Measurements from ENCODE around the gene COL8A2.

COL8A2 gene

DNA sequence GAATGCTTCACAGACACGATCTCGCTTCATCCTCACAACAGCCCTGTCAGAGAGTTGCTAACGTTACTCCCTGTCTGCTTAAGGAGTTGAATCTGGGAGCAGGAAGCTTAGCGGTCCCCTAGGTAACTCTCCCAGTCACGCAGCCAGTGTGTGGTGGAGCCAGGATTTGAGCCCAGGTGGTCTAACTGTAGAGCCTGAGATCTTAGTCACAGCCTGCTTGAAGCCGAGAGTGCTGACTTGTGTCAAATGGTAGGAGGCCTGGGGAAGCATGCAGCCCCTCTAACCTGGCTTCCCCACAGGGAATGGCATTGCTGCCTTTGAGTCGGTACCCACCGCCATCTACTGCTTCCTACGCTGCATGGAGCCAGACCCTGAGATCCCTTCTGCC is 32.2 kb downstream of the COL8A2 start:
- in situ Hi-C loops (cut with HindIII; ENCODE audit: low sequenced_read_pairs), result no loop called here

DNA sequence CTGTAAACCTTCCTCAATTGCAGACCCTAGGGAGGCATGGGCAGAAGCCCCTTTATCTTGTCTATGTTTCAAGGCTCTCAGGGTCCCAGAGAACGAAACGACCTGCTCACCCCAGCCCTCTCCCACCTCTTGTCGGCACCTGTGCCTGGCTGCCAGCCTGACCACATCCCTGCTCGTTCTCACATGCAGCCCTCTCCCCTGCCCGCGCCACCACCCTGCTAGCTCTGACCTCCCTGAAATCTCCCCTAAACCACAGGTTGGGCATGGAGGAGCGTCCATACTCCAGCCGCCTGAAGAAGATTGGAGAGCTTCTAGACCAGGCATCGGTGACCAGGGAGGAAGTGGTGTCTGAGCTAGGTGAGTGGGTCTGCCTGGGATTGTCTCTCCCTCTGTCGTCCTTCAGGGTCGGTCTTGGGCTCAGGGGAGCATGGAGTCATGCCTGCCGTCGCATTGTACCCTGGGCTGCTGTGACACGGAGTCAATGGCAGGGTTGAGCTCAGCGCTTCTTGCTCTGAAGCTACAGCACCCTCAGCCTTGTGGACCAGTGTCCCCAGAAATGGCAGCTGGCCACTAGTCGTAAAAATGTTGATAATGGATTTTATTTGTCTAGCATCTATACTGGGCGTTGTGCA is 32.7 kb downstream of the COL8A2 start:
- in situ Hi-C loops (cut with HindIII; ENCODE audit: low sequenced_read_pairs), result no loop called here

DNA sequence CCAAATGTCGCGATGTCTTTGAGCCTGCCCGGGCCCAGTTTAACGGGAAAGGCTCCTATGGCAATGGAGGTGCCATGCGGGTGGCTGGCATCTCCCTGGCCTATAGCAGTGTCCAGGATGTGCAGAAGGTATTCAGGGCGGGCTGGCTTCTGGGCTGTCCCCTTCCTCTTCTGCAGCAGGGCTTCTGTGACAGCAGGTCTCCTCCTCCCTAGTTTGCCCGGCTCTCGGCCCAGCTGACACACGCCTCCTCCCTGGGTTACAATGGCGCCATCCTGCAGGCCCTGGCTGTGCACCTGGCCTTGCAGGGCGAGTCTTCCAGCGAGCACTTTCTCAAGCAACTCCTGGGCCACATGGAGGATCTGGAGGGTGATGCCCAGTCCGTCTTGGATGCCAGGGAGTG is 33.3 kb downstream of the COL8A2 start:
- in situ Hi-C loops (cut with HindIII; ENCODE audit: low sequenced_read_pairs), result no loop called here

DNA sequence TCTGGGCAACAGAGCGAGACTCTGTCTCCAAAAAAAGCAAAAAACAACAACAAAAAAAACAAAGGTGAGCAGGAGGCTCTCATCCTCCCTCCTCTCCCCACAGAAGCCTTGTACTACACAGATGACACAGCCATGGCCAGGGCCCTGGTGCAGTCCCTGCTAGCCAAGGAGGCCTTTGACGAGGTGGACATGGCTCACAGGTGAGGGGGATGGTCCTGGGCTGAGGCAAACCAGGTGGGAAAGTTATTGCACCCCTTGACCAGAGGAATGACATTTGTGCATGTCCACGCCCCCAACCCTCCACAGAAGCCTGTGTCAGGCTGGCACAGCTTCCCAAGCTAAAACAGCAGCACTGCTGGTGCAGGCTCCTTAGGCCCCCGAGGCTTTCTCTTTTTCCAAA is 33.9 kb downstream of the COL8A2 start:
- in situ Hi-C loops (cut with HindIII; ENCODE audit: low sequenced_read_pairs), result no loop called here

DNA sequence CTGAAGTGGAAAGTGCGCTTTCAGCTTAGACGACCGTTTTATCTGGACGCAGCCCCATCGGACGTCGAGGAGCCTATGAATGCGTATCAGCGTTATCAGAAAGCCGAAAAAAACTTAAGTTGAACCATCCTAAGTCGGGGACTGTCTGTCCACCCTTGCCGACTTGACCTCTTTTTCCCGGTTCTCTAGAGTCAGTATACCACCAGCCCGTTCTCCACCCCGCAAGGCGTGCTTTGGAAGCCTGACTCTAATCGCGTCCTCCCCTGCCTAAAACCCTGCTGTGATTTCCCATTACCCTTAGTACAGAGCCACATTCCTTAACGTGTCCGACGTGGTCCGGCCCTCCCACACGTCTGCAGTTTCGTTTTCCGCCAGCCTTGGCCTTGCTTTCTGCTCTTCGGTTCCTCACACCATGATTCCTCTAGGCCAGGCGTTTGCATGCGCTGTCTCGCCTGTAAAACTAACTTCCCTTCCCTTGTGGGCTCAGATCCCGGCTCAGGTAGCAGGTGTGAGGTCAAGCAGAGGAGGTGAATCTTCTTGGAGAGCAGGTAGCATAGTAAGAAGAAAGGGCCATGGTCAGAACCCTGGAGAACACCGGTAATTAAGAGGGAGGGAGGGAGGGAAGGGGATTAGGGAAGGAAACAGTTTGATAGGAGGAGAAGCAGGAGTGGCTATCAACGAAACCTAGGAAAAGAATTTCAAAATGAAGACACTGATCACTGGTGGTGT is 35.5 kb downstream of the COL8A2 start:
- in situ Hi-C loops (cut with HindIII; ENCODE audit: low sequenced_read_pairs), result no loop called here

DNA sequence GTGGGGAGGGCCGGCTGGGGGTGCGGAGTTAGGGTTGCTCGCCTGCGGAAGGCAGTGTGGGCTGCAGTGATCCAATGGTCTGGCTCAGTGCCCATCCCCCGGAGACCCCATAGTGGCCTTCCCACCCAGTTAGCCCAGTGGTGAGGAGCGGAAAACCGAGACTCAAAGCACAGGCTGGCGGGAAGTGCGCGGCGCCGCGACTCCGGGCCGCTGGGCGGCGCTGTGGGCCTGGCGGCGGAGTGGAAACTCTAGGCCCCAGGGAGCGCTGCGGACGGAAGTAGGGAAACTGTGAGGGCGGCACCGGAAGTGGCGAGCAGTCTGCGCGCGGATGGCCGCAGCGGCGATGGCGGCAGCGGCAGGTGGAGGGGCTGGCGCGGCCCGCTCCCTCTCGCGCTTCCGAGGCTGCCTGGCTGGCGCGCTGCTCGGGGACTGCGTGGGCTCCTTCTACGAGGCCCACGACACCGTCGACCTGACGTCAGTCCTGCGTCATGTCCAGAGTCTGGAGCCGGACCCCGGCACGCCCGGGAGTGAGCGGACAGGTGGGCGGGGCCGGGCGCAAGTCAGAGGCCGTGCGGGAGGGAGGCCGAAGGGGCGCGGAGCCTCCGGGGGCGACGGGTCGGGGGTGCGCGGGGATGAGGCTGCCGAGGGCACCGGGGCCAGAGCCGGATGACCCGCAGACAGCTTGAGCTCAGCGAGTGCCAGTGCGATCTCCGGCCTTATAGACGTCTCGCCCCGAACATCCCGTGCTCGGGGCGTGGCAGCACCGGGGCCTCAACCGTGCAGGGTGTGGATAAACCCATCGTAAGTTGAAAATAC is 36.2 kb downstream of the COL8A2 start, which contains the start of gene ADPRS:
Gene ADPRS, plus strand, starts transcription at position 316 of the 816 bp plus-strand sequence. Its CDS starts 13 bp downstream, at position 329.
- in situ Hi-C loops (cut with HindIII; ENCODE audit: low sequenced_read_pairs), result no loop called here

DNA sequence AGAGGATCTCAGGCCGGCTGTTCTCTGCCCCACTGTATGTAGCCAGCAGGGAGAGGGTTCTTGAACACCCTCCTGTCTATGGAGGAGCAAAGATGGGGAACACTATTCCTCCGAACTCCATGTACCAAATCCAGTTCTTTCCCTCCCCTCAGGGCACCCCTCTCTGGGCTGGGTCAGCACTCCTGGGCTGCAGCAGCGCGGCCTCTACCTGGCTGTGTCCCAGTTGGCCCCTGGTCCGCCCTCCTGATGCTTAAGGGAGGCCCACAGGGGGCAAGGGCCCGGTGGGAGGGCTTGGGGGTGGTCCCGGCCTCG is 36.8 kb downstream of the COL8A2 start:
- in situ Hi-C loops (cut with HindIII; ENCODE audit: low sequenced_read_pairs), result no loop called here

DNA sequence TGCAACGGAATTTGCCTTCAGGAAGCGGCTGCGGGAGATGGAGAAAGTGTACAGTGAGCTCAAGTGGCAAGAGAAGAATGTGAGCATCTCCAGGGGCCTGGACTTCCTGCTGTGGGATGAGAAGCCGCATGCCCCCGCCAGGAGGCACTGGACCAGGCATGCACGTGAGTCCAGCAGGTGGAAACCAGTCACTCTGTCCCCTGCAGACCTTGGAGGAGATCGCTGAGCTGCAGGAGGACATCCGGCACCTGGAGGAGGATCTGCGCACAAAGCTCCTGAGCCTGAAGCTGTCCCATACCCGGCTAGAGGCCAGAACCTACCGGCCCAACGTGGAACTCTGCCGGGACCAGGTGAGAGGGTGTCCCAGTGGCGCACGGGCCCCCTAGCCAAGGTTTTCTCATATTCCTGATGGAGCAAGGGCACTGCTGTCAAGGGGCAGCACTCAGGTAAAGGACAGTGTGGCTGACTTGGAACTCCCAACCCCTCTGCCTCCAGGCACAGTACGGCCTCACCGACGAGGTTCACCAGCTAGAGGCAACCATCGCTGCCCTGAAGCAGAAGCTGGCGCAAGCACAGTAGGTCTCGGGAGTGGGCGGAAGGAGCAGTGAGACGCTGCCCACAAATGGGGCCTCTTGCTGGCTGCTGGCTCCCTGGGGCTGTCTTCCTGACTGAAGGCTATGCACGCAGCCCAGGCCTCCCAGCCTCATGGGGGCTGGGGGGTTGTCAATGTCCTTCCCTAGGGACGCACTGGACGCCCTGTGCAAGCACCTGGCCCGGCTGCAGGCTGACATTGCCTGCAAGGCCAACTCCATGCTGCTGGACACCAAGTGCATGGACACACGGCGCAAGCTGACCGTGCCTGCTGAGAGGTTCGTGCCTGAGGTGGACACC is 37.5 kb downstream of the COL8A2 start:
- in situ Hi-C loops (cut with HindIII; ENCODE audit: low sequenced_read_pairs), result no loop called here

DNA sequence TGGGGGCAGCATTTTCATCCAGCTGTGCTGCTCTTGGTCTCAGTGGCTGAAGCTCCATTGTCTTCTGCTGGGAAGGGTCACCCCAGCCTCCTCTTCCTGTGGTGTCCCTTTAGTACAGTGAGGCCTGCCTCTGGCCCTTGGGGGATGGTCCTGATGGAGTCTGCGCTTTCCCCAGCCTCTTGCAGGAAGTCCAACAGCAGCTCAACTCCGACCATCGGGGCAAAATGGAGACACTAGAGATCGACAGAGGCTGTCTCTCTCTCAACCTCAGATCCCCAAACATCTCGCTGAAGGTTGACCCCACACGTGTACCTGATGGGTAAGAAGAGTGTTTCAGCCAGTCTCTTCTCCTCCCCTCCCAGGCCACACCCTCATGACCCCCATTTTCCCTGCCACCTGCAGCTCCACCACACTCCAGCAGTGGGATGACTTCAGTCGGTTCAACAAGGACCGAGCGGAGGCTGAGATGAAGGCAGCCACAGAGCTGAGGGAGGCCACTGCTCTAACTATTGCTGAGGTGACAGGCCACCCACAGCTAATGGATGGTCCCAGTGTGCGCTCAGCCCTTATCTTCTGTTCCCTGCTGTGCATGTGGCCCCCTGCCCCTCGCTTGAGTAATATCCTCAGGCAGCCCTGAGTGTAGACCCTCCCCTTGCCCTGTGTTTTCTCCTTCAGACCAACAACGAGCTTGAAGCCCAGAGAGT is 38.3 kb downstream of the COL8A2 start:
- in situ Hi-C loops (cut with HindIII; ENCODE audit: low sequenced_read_pairs), result no loop called here

DNA sequence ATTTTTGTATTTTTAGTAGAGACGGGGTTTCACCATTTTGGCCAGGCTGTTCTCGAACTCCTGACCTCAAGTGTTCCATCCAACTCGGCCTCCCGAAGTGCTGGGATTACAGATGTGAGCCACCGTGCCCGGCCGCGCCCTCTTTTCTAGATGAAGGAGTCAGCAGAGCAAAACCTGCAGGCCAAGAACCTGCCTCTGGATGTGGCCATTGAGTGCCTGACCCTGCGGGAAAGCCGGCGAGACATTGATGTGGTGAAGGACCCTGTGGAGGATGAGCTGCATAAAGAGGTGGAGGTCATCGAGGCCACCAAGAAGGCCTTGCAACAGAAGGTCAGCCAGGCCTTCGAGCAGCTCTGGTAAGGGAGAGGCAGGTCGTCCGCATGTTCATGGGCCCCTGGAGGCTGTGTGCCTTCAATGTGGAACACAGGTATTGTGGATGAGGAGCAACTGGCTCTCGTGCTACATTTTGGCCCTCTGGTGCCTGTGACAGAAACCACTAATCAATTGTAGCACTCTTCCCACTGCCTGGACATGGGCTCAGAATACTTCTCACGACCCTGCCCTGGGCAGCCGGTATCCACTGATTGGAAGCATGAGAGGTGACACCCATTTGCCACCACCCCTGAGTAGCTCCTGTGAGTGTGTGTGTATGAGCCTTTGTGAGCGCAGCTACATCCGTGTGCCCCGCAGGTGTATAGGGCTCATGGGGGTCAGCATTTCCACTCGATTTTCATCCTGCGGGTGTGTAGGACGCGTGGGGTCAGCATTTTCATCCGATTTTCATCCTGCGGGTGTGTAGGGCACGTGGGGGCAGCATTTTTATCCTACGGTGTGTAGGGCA is 39.1 kb downstream of the COL8A2 start:
- in situ Hi-C loops (cut with HindIII; ENCODE audit: low sequenced_read_pairs), result no loop called here

DNA sequence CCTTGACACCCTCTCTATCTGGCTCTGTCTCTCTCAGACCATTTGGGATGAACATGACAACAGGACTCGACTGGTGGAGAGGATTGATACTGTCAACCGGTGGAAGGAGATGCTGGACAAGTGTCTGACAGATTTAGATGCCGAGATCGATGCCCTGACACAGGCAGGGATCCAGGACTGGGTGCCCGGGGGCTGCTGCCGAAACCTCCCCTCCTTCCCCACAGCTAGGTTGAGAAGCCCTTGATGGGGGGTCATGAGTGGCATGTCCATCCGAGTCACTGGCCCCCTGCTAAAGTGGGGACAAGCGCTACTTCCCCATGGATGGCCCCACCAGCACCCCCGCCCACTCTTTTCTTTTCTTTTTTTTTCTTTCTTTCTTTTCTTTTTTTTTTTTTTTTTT is 39.9 kb downstream of the COL8A2 start:
- in situ Hi-C loops (cut with HindIII; ENCODE audit: low sequenced_read_pairs), result no loop called here

DNA sequence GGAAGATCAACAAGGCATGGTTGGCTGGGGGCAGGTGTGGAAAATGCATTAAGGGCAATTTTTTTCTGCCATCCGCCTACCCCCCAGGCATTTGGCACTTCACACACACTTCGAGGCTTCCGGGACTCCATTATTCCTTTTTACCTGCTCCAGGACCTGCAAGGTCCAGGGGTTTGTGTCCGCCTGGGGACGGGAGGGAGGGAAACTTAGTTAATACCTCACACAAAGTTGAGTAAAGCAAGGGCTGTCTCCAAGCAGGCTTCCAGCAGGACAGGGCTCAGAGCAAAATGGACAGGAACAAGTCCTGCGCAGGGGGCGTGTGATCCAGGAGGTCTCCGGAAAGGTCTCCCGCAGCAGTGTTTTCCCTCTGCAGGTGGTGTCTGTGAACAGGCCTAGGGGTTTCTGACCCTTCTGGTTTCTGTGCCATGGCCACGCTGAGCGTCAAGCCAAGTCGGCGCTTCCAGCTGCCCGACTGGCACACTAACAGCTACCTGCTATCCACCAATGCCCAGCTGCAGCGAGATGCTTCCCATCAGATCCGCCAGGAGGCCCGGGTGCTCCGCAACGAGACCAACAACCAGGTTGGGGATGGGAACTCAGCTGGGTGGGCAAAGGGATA is 40.4 kb downstream of the COL8A2 start:
- in situ Hi-C loops (cut with HindIII; ENCODE audit: low sequenced_read_pairs), result no loop called here

DNA sequence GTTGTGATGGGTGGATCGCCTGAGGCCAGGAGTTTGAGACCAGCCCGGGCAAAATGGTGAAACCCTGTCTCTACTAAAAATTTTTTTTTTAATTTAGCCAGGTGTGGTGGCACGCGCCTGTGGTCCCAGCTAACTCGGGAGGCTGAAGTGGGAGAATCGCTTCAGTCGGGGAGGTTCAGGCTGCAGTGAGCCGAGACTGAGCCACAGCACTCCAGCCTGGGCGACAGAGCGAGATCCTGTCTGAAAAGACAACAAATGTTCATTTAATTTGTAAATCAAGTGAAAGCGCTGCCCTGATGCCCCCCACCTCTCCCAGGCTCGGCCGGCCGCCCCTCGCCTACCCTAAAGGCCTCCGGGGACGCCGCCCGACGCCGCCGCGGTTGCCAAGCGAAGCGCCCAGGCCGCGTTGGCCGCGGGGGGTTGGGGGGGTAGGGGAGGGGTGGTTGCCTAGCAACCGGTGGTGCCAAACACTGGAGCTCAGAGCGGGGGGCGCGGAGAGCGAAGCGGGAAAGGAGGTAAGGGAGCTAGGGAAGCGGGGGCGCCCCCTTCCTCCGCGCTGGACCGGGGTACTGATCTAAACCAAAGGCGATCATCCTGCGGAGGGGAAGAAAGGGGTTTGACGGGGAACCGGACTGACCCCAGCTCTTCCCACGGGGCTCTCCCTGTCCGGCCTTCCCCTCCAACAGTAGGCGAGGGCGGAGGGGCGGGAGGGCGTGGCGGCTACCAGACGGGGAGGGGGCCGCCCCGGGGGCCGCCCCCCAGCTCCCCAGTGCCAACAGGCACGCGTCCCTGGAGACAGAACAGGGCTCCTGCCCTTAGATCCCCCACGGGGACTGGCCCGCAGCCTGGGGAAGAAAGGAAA is 41.2 kb downstream of the COL8A2 start, which contains the start of gene TEKT2:
Gene TEKT2, plus strand, starts transcription at position 460 of the 862 bp plus-strand sequence. CDS start 828 bp downstream, outside the sequence.
- in situ Hi-C loops (cut with HindIII; ENCODE audit: low sequenced_read_pairs), result no loop called here

DNA sequence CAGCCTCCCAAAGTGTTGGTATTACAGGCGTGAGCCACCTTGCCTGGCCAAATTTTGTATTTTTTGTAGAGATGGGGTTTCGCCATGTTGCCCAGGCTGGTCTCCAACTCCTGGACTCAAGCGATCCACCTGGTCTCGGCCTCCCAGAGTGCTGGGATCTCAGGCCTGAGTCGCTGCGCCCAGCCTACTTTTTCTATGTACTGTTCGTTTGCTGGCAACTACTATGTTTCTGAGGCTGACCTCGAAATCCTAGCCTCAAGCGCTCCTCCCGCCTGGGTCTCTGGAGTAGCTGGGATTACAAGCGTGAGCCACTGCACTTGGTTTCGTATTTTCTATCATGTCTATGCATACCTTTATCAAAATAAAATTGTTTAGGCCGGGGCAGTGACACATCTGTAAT is 41.8 kb downstream of the COL8A2 start:
- in situ Hi-C loops (cut with HindIII; ENCODE audit: low sequenced_read_pairs), result no loop called here

DNA sequence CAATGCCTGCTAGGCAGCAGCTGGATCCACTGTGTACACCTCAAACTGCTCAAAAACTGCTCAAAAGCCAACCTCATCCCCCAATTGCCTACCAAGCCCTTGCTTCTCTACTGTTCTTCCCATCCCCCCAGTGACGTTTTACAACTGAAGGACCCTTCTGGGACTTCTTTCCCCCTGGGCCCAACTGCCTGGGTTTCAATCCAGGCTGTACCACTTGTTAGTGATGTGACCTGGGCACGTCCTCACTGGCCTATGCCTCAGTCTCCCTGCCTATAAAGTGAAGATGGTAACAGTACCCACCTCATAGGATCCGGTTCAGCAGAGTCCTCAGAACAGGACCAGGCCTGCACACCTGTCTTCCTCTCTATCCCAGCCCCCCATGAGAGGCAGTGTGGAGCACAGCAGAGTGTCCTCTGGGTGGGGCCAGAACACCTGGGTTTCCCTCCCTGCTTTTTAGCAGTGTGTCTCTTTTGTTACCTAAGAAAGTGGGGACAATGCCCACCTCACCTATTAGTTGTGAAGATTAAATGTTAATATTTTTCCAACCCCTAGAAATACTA is 43.0 kb downstream of the COL8A2 start:
- in situ Hi-C loops (cut with HindIII; ENCODE audit: low sequenced_read_pairs), result no loop called here

DNA sequence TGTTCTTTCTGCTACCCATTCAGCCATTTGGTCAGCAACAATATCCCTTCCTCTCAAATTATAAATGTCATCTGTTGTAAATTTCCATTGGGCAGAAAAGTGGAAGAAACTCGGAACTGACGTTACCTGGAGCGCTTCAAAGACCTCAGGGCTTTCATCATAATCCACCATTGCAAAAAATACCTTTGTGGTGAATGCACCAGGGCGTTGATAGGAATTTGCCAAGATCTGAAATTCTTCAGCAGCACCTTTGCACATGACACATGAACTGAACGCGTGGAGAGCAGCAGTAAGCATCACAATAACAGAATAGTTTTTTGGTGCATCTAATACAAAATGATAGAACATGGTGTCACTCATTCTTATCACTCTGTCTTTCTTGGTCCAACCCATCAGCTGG is 44.2 kb downstream of the COL8A2 start:
- in situ Hi-C loops (cut with HindIII; ENCODE audit: low sequenced_read_pairs), result no loop called here

DNA sequence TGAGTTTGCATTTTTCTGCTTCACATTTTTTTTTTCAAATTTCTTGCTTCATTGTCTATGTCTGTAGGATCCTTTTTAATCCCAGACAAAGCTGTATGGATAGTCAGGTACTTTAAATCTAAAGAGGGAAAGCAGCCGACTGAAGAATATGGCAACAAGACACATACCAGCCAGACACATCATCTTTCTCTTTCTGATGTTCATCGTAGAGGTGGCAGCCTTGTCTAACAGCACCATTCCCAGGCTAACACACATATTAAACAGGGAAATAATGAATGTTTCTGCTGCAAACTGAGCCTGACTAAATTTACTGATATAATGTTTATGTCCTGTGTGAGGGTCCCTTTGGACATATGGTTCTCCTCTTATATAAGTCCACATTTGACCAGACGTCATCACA is 44.8 kb downstream of the COL8A2 start:
- in situ Hi-C loops (cut with HindIII; ENCODE audit: low sequenced_read_pairs), result no loop called here

Data from DLD1 (cell line).